Ascending aorta (tissue), 2 donors: ENCODE results near the gene SORL1-AS1.

Source experiments
- DNase-seq, 2 donors: peaks; one replicate each; pipeline ENCODE4 v3.0.0-alpha.2; 2019; ENCODE audit warnings: low spot score in 2 of 2
- H3K27ac ChIP-seq, 2 donors: fragments of 200-600 bp; sonication (generic); one replicate each; pipeline ENCODE4 v1.5.1; 2016 to 2017; ENCODE audit warnings: mild to moderate bottlenecking in 1 of 2
- H3K27me3 ChIP-seq: fragments of 200-600 bp; sonication (generic); one replicate; pipeline ENCODE4 v1.5.1; 2017
- H3K36me3 ChIP-seq, 2 donors: fragments of 200-600 bp; sonication (generic); one replicate each; pipeline ENCODE4 v1.5.1; 2016
- H3K4me1 ChIP-seq, 2 donors: fragments of 200-600 bp; sonication (generic); one replicate each; pipeline ENCODE4 v1.5.1; 2016 to 2017; ENCODE audit warnings: mild to moderate bottlenecking in 1 of 2
- H3K4me3 ChIP-seq, 2 donors: fragments of 200-600 bp; sonication (generic); one replicate each; pipeline ENCODE4 v1.5.1; 2016 to 2017; ENCODE audit warnings: mild to moderate bottlenecking in 1 of 2
- H3K9me3 ChIP-seq, 2 donors: fragments of 200-600 bp; sonication (generic); one replicate each; pipeline ENCODE4 v1.5.1; 2016
- CTCF ChIP-seq, 3 experiments: fragments of 200-600 bp in 2 of 3; fragments of 450-650 bp in 1 of 3; sonication (generic) in 2 of 3; IDR thresholded peaks; one replicate each; pipeline ENCODE4 v1.5.1; 2016 to 2019; ENCODE audit warnings: antibody characterized with exemption in 3 of 3, mild to moderate bottlenecking in 1 of 3, moderate library complexity in 1 of 3
- intact Hi-C: fragments of 100-400 bp; cut with DNase I; formaldehyde crosslinking; loops from one replicate; pipeline ENCODE4 v1.15.1; 2023

Gene SORL1-AS1

GRCh38 chr11:121422675-121423074 is 30.1 kb downstream of the SORL1-AS1 start:
- Histone ChIP-seq H3K4me3 (no peak overlapping the region), H3K36me3 (no peaks in the 10 kb centered on the region), H3K27ac (no peak overlapping the region), H3K4me1 (no peaks in the 10 kb centered on the region), H3K27me3 (no peaks in the 10 kb centered on the region), H3K9me3 (no peaks in the 10 kb centered on the region)
- no peak for TF ChIP-seq CTCF (IDR thresholded peaks at IDR 0.05)
- intact Hi-C loops = no loop called here
- no peak for DNase-seq

DNA sequence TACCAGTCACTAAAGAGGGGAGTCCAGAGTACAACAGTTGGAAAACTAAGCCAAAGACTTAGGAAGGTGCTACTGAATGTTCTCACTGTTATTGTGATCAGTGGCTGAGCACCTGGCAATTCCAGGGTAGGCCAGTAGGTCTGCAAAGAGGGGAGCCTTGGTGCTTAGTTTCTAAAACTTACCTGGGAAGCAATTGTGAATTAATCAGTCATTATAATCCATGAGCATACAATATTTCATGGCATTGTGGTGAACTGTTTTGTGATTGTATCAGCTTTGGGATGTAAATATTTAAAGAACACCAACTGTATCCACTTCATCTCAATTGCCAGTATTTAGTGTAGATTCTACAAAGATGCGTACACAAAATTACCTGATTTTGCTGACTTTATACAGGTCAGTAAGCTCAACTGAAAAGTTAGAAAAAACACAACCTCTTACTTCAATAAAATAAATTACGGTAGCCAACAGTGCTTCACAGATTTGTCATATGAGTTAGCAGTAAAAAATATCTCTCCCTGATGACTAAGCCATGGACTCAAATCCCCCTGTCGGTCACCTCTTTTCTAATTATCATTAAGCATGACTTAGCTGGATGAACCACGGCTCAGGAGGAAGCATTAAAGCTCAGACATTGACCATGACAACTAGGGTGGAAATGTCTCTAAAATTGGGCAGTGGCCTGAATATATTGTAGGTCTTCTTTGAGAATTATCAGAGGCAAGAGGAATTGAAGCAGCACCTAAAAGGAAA is 31.4 kb downstream of the SORL1-AS1 start:
- Histone ChIP-seq H3K4me3 (no peak overlapping the region), H3K9me3 (no peaks in the 10 kb centered on the region), H3K36me3 (no peaks in the 10 kb centered on the region), H3K27me3 (no peaks in the 10 kb centered on the region), H3K4me1 (peaks cover 0 to 10% of the 10 kb centered on the region in 2 donors), H3K27ac (no peak overlapping the region)
- no peak for TF ChIP-seq CTCF (IDR thresholded peaks at IDR 0.05)
- intact Hi-C loops = no loop called here
- DNase-seq = no peak

- H3K4me1 ChIP-seq = peaks cover 0 to 10% of the 10 kb centered on the region in 2 donors
- no peak for DNase-seq
- intact Hi-C loops = no loop called here
- H3K4me3 ChIP-seq = no peak overlapping the region
- no peak for TF ChIP-seq CTCF (IDR thresholded peaks at IDR 0.05)
- H3K36me3 ChIP-seq = no peaks in the 10 kb centered on the region
- H3K9me3 ChIP-seq = no peaks in the 10 kb centered on the region
- no peak overlapping the region for H3K27ac ChIP-seq
- no peaks in the 10 kb centered on the region for H3K27me3 ChIP-seq
These were observed 32.4 kb downstream of the SORL1-AS1 start for GRCh38 chr11:121420398-121420797.

GRCh38 chr11:121419836-121420235 is 32.9 kb downstream of the SORL1-AS1 start:
- no peaks in the 10 kb centered on the region for H3K9me3 ChIP-seq
- intact Hi-C loops = loop anchor here (5.0 kb wide), 1 partner anchor 47 kb away; no protein-coding TSS in a partner anchor
- no peak for DNase-seq
- TF ChIP-seq CTCF (IDR thresholded peaks at IDR 0.05) = no peak
- peaks cover 0 to 10% of the 10 kb centered on the region in 2 donors for H3K4me1 ChIP-seq
- no peak overlapping the region for H3K27ac ChIP-seq
- H3K27me3 ChIP-seq = no peaks in the 10 kb centered on the region
- H3K36me3 ChIP-seq = no peaks in the 10 kb centered on the region
- no peak overlapping the region for H3K4me3 ChIP-seq

DNA sequence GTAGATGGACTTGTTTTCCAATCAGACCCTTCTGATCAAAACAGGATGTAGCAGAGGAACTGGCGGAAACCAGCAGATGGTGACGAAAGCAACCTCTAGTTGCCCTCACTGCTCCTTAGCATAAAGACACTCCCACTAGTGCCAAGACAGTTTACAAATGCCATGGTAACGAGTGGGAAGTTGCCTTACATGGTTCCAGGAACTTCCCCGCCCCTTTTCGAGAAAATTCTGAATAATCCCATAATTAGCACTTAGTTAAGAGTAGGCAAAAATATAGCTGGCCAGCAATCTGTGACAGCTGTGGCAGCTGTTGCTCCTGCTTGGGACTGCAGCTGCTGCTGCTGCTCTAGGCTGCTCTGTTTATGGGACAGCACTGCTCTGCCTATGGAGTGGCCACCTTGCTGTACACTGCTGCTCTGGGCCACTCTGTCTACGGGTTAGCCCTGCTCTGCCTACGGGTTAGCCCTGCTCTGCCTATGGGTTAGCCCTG is 34.1 kb downstream of the SORL1-AS1 start:
- no peaks in the 10 kb centered on the region for H3K36me3 ChIP-seq
- no peak overlapping the region for H3K4me3 ChIP-seq
- H3K27ac ChIP-seq = no peak overlapping the region
- no peaks in the 10 kb centered on the region for H3K9me3 ChIP-seq
- H3K4me1 ChIP-seq = peaks cover 0 to 10% of the 10 kb centered on the region in 2 donors
- intact Hi-C loops = loop anchor here (5.0 kb wide), 1 partner anchor 49 kb away; no protein-coding TSS in a partner anchor
- no peak for TF ChIP-seq CTCF (IDR thresholded peaks at IDR 0.05)
- DNase-seq = peak; percentile 44 to 68
- H3K27me3 ChIP-seq = no peaks in the 10 kb centered on the region
